ENCODE measurements around the gene LRP1-AS. TPM values are rescaled to one million over a fixed set of nuclear protein-coding genes. Genes with fewer than 3 reads are reported as not detected.

Gene LRP1-AS
- total RNA-seq, 4 donors from 2014 or later, result not detected

DNA sequence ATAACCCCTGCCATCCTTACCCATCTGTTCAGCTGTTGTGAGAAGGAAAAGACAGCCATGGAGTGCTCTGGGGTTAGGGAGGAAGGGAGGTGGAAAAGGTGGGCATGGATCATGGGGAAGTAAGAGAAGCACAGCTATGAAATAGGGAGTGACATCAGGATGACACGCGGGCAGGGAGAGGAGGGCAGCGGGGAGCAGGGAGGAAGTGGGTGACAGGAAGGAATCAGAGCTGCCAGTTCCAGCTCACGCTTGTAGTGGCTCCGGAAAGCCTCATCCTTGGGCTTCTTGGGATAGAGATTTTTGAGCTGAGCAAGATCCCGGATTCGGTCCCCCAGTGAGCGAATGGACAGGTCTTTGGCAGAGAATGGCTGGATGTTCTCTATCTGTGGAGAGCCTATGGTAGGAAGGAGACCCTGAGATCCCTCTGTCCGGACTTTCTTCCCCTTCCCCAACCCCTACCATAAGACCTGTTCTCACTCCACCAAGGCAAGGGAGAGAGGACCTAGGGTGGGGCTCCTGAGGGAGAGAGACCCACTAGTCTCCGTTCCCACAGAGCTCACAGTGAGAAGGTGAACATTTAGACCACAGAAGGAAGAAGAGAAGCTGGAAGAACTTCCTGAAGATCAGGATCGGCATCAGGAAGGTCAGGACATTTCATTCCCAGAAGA is 48.2 kb downstream of the LRP1-AS start:
- DNase-seq (ENCODE audit: low spot score in 2 of 2), result no peak
- no peak for TF ChIP-seq POLR2A (IDR thresholded peaks at IDR 0.05)
- TF ChIP-seq, protein P1, sequence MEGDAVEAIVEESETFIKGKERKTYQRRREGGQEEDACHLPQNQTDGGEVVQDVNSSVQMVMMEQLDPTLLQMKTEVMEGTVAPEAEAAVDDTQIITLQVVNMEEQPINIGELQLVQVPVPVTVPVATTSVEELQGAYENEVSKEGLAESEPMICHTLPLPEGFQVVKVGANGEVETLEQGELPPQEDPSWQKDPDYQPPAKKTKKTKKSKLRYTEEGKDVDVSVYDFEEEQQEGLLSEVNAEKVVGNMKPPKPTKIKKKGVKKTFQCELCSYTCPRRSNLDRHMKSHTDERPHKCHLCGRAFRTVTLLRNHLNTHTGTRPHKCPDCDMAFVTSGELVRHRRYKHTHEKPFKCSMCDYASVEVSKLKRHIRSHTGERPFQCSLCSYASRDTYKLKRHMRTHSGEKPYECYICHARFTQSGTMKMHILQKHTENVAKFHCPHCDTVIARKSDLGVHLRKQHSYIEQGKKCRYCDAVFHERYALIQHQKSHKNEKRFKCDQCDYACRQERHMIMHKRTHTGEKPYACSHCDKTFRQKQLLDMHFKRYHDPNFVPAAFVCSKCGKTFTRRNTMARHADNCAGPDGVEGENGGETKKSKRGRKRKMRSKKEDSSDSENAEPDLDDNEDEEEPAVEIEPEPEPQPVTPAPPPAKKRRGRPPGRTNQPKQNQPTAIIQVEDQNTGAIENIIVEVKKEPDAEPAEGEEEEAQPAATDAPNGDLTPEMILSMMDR (IDR thresholded peaks at IDR 0.05), result no peak
- no peak overlapping the region for H3K4me3 ChIP-seq (ENCODE audit: low read depth, poor library complexity, severe bottlenecking)
- intact Hi-C loops (cut with DNase I; ENCODE audit: low total_unique reads), result no loop called here
- 74% methylated on average over 11 of the region's 11 CpGs for WGBS, 2 donors

DNA sequence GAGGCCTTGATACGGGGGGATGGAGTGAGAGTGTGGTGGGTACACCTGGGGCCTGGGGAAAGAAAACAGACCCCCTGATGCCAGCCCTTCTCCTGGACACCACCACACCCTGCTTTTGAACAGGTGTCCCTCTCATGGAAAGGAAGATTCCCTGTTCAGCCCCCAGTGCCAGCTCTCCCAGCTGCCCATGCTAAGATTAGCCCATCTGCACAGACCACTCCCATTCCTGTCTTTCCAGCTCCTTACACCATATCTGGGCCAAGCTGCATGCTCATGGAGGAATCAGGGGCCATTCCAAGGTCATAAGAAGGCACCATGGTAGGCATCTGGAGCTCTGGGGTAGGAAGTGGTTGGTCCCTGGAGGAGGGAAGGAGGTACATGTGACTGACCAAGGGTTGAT is 48.9 kb downstream of the LRP1-AS start:
- no peak for DNase-seq (ENCODE audit: low spot score in 2 of 2)
- intact Hi-C loops (cut with DNase I; ENCODE audit: low total_unique reads), result no loop called here
- WGBS, 2 donors, result 64 to 68% methylated on average over 1 of the region's 1 CpG
- H3K4me3 ChIP-seq (ENCODE audit: low read depth, poor library complexity, severe bottlenecking), result no peak overlapping the region
- TF ChIP-seq, protein P1 (IDR thresholded peaks at IDR 0.05), result no peak

DNA sequence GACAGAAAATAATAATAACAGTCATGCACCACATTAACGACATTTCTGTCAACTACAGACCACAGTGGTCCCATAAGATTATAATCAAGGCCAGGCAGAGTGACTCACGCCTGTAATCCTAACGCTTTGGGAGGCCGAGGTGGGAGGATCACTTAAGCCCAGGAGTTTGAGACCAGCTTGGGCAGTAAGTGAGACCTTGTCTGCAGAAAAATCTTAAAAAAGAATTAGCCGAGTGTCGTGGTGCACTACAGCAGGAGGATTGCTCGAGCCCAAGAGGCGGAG is 49.9 kb downstream of the LRP1-AS start:
- 78 to 82% methylated on average over 8 of the region's 8 CpGs for whole genome bisulfite sequencing, 2 donors
- intact Hi-C loops (cut with DNase I; ENCODE audit: low total_unique reads), result no loop called here
- H3K4me3 ChIP-seq (ENCODE audit: low read depth, poor library complexity, severe bottlenecking), result no peak overlapping the region
- no peak for DNase-seq (ENCODE audit: low spot score in 2 of 2)
- TF ChIP-seq, protein P1 (IDR thresholded peaks at IDR 0.05), result no peak

DNA sequence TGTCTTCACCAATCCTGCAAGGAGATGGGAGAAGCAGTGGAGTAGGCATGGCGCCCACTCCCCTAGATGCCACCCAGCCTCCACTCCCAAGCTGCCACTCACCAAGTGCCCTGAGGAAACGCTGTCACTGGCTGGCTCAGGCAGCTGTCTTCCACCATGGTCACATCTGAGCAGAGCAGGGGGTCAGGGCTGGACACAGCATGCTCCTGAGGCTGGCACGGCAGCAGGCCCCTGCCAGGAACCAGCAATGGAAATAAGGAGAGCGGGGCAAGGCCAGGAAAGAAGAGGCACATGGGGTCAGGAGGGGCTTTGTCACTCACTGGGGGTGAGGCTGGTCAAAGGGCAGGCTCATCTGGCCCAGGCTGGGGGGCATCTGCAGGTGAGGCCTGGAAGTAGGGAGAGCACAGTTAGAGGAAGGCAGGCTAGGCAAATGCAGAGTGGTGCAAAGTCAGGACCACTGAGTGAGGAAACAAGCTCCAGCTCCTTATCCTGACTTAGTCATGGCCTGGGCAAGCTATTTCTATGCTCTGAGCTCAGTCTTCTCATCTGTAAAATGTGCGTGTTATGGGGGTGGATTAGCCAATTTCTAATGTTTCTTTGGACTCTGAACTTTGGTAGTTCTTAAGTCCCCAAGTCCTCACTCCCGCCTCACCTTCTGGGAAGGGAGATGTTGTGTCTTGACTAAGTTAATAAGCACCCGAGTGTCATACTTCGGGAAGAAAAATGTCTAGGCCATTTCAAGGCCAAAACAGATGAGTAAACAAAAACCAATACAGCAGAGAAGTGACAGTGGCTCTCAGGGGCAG is 50.5 kb downstream of the LRP1-AS start:
- peak in 1 of 2 donors; percentile 82 for DNase-seq (ENCODE audit: low spot score in 2 of 2)
- WGBS, 2 donors, result 75 to 78% methylated on average over 7 to 8 of the region's 8 CpGs
- H3K4me3 ChIP-seq (ENCODE audit: low read depth, poor library complexity, severe bottlenecking), result no peak overlapping the region
- intact Hi-C loops (cut with DNase I; ENCODE audit: low total_unique reads), result no loop called here
- TF ChIP-seq, protein P1 (IDR thresholded peaks at IDR 0.05), result no peak
- no peak for TF ChIP-seq POLR2A (IDR thresholded peaks at IDR 0.05)

DNA sequence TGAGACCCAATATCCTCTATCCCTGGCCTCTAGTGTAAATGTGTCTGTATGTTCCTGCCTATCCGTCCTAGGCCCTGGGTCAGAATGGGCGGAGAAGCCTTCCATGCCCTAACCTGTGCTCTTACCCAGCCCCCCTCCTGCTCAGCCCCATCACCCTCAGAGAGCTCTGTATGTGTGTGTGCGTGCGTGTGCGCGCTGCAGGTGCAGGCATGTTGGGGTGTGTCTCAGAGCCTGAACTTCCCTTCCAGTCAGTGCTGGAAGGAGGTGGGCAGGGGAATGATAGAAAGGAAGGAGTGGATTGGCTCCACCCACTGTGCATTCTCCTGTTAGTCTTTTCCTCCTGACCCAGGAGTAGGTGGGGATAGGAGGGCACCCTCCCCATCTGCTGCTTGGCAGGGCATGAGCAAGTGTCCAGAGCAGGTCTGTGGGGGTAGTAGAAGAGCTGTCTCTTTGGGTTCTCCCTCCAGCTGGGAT is 51.3 kb downstream of the LRP1-AS start:
- DNase-seq (ENCODE audit: low spot score in 2 of 2), result peak; percentile 75 to 86
- no peak overlapping the region for H3K4me3 ChIP-seq (ENCODE audit: low read depth, poor library complexity, severe bottlenecking)
- TF ChIP-seq, protein P1 (IDR thresholded peaks at IDR 0.05), result no peak
- TF ChIP-seq POLR2A (IDR thresholded peaks at IDR 0.05), result no peak
- 37 to 67% methylated on average over 6 of the region's 6 CpGs for WGBS, 2 donors
- intact Hi-C loops (cut with DNase I; ENCODE audit: low total_unique reads), result no loop called here

Measured in lower leg skin (tissue), 4 donors.